H9 (cell line): ENCODE results near the gene PEMT. TPM values are rescaled to one million over a fixed set of nuclear protein-coding genes. Genes with fewer than 3 reads are reported as not detected.

Experiments used
- DNase-seq: peaks from one replicate; pipeline ENCODE4 v3.0.0-alpha.2; 2017
- H2AFZ ChIP-seq: one replicate; pipeline ENCODE4 v1.6.1; 2013; ENCODE audit warnings: mild to moderate bottlenecking, low read length, control low read depth, moderate library complexity
- H2AK5ac ChIP-seq: 2 replicates; pipeline ENCODE4 v1.6.1; 2013; ENCODE audit warnings: low read length, control low read depth, mixed read lengths; ENCODE audit not compliant: insufficient read length
- H2BK120ac ChIP-seq: one replicate; pipeline ENCODE4 v1.6.1; 2013; ENCODE audit warnings: low read depth, mild to moderate bottlenecking, low read length, control low read depth, inconsistent platforms; ENCODE audit not compliant: poor library complexity, severe bottlenecking
- H2BK12ac ChIP-seq: 2 replicates; pipeline ENCODE4 v1.6.1; 2013; ENCODE audit warnings: low read length, control low read depth, mixed read lengths, low read depth; ENCODE audit not compliant: insufficient read length
- H2BK15ac ChIP-seq: 2 replicates; pipeline ENCODE4 v1.6.1; 2013; ENCODE audit warnings: low read depth, low read length, control low read depth
- H2BK20ac ChIP-seq: one replicate; pipeline ENCODE4 v1.6.1; 2013; ENCODE audit warnings: low read depth, mild to moderate bottlenecking, low read length, control low read depth, inconsistent platforms; ENCODE audit not compliant: poor library complexity, severe bottlenecking
- H2BK5ac ChIP-seq: 2 replicates; pipeline ENCODE4 v1.6.1; 2013; ENCODE audit warnings: low read length, control low read depth, mixed read lengths; ENCODE audit not compliant: insufficient read length
- H3K14ac ChIP-seq: 2 replicates; pipeline ENCODE4 v1.6.1; 2013; ENCODE audit warnings: low read length, control low read depth; ENCODE audit not compliant: insufficient read depth
- H3K18ac ChIP-seq: 2 replicates; pipeline ENCODE4 v1.6.1; 2013; ENCODE audit warnings: low read depth, mild to moderate bottlenecking, mixed read lengths, low read length, control low read depth; ENCODE audit not compliant: insufficient read length
- H3K23ac ChIP-seq: 2 replicates; pipeline ENCODE4 v1.6.1; 2013; ENCODE audit warnings: low read length, control low read depth, mixed read lengths, low read depth; ENCODE audit not compliant: insufficient read length
- H3K23me2 ChIP-seq: 2 replicates; pipeline ENCODE4 v1.6.1; 2013; ENCODE audit warnings: low read depth, mild to moderate bottlenecking, mixed read lengths, low read length, control low read depth; ENCODE audit not compliant: insufficient read length, poor library complexity, severe bottlenecking
- H3K27ac ChIP-seq: 2 replicates; pipeline ENCODE4 v1.5.1; 2013; ENCODE audit warnings: low read length, control low read depth, mixed read lengths, low read depth; ENCODE audit not compliant: insufficient read length
- H3K27me3 ChIP-seq: 2 replicates; pipeline ENCODE4 v1.6.1; 2013; ENCODE audit warnings: low read length, control low read depth, inconsistent platforms; ENCODE audit not compliant: insufficient read depth
- H3K4ac ChIP-seq: 2 replicates; pipeline ENCODE4 v1.6.1; 2013; ENCODE audit warnings: low read depth, mild to moderate bottlenecking, control low read depth, inconsistent platforms, low read length, moderate library complexity
- H3K4me1 ChIP-seq: 2 replicates; pipeline ENCODE4 v1.6.1; 2013; ENCODE audit warnings: low read length, control low read depth, inconsistent platforms; ENCODE audit not compliant: insufficient read depth
- H3K4me2 ChIP-seq: 2 replicates; pipeline ENCODE4 v1.6.1; 2013; ENCODE audit warnings: low read length, control low read depth, mixed read lengths; ENCODE audit not compliant: insufficient read length, insufficient read depth
- H3K56ac ChIP-seq: 2 replicates; pipeline ENCODE4 v1.6.1; 2013; ENCODE audit warnings: low read depth, mild to moderate bottlenecking, mixed read lengths, low read length, control low read depth; ENCODE audit not compliant: insufficient read length
- H3K79me1 ChIP-seq: 2 replicates; pipeline ENCODE4 v1.6.1; 2013; ENCODE audit warnings: low read depth, mild to moderate bottlenecking, moderate library complexity, low read length, control low read depth, inconsistent platforms; ENCODE audit not compliant: insufficient read depth, poor library complexity, severe bottlenecking
- H3K79me2 ChIP-seq: 2 replicates; pipeline ENCODE4 v1.6.1; 2013; ENCODE audit warnings: low read length, control low read depth, inconsistent platforms; ENCODE audit not compliant: insufficient read depth
- H3K9ac ChIP-seq: 2 replicates; pipeline ENCODE4 v1.6.1; 2013; ENCODE audit warnings: low read length, control low read depth, mixed read lengths; ENCODE audit not compliant: insufficient read length; ENCODE audit errors: extremely low read depth
- H3K9me3 ChIP-seq: one replicate; pipeline ENCODE4 v1.6.1; 2013; ENCODE audit warnings: low read depth, low read length, inconsistent platforms; ENCODE audit not compliant: control insufficient read depth
- H3T11ph ChIP-seq: one replicate; pipeline ENCODE4 v1.6.1; 2013; ENCODE audit warnings: mild to moderate bottlenecking, low read length, control low read depth, inconsistent platforms
- H4K20me1 ChIP-seq: one replicate; pipeline ENCODE4 v1.6.1; 2013; ENCODE audit not compliant: control insufficient read depth, insufficient read length, insufficient read depth
- H4K5ac ChIP-seq: 2 replicates; pipeline ENCODE4 v1.6.1; 2013; ENCODE audit warnings: low read depth, mild to moderate bottlenecking, mixed read lengths, low read length, control low read depth; ENCODE audit not compliant: insufficient read length
- H4K8ac ChIP-seq: replicated peaks from 2 replicates; pipeline ENCODE4 v1.6.1; 2013; ENCODE audit warnings: low read length, control low read depth, mixed read lengths, low read depth; ENCODE audit not compliant: insufficient read length
- H4K91ac ChIP-seq: 2 replicates; pipeline ENCODE4 v1.6.1; 2013; ENCODE audit warnings: low read depth, mild to moderate bottlenecking, moderate library complexity, mixed read lengths, low read length, control low read depth; ENCODE audit not compliant: insufficient read length
- H3K27ac Mint-ChIP-seq, 3 experiments: 2 replicates in 2 of 3; 3 replicates in 1 of 3; pipeline ENCODE4 v1.8.0; 2020 to 2021; ENCODE audit warnings: mixed read lengths in 3 of 3, mild to moderate bottlenecking in 1 of 3, moderate library complexity in 1 of 3
- H3K27me3 Mint-ChIP-seq: 2 replicates; pipeline ENCODE4 v1.8.0; 2021; ENCODE audit warnings: low read depth, mild to moderate bottlenecking, moderate library complexity, mixed read lengths
- H3K36me3 Mint-ChIP-seq, 3 experiments: 2 replicates in 2 of 3; 3 replicates in 1 of 3; pipeline ENCODE4 v1.8.0; 2020 to 2021; ENCODE audit warnings: low read depth in 3 of 3, mixed read lengths in 3 of 3; ENCODE audit not compliant: insufficient read depth in 1 of 3
- H3K4me1 Mint-ChIP-seq, 2 experiments: 2 replicates each; pipeline ENCODE4 v1.8.0; 2020; ENCODE audit warnings: mixed read lengths in 2 of 2
- H3K4me3 Mint-ChIP-seq, 2 experiments: 2 replicates in 1 of 2; 3 replicates in 1 of 2; pipeline ENCODE4 v1.8.0; 2020 to 2021; ENCODE audit warnings: mild to moderate bottlenecking in 2 of 2, mixed read lengths in 2 of 2, moderate library complexity in 1 of 2
- H3K9me3 Mint-ChIP-seq, 2 experiments: 2 replicates in 1 of 2; 3 replicates in 1 of 2; pipeline ENCODE4 v1.8.0; 2020; ENCODE audit warnings: mild to moderate bottlenecking in 2 of 2, mixed read lengths in 2 of 2, moderate library complexity in 1 of 2
- WGBS: extraction: QIAGEN DNeasy Blood & Tissue Kit; methylation state at CpG from one replicate; pipeline ENCODE4 v1.1.7; 2013; ENCODE audit warnings: missing lambda C conversion rate, low lambda C conversion rate, mixed read lengths; ENCODE audit not compliant: insufficient read length; ENCODE audit errors: extremely low coverage; 5-methylcytosine and 5-hydroxymethylcytosine counted together
- total RNA-seq: library from RNA; stranded (reverse); gene quantifications from 2 replicates; pipeline ENCODE4 v1.2.1, GENCODE V29; 2021
- TF ChIP-seq, protein P1 (sequence below): fragments of 200-600 bp; sonication (generic); conservative IDR thresholded peaks from 3 replicates; pipeline ENCODE4 v1.8.0; 2021; ENCODE audit warnings: antibody characterized with exemption, mild to moderate bottlenecking

PEMT gene
- total RNA-seq, 1 experiment from 2014 or later, result 63.2 TPM

GRCh38 chr17:17480593-17481148 lies 110.8 kb downstream of the PEMT start:
- Histone ChIP-seq H3K79me1 (peaks cover 9% of the 10 kb centered on the region), H2BK120ac (no peak overlapping the region), H2BK15ac (no peak overlapping the region), H3K56ac (no peak overlapping the region), H3K9me3 (no peaks in the 10 kb centered on the region), H2BK20ac (no peak overlapping the region), H3K9ac (no peak overlapping the region), H3K27me3 (no peaks in the 10 kb centered on the region), H3K4ac (no peak overlapping the region), H3K23me2 (peaks cover 4% of the 10 kb centered on the region), H3K27ac (no peak overlapping the region), H4K5ac (no peak overlapping the region), H2BK5ac (no peak overlapping the region), H2AK5ac (no peak overlapping the region), H3K18ac (no peak overlapping the region), H3K4me1 (no peaks in the 10 kb centered on the region), H4K20me1 (no peaks in the 10 kb centered on the region), H4K8ac (no peak overlapping the region), H3K14ac (no peak overlapping the region), H3K23ac (no peak overlapping the region), H4K91ac (no peak overlapping the region), H3K4me2 (no peak overlapping the region), H2BK12ac (no peak overlapping the region), H2AFZ (no peak overlapping the region), H3K79me2 (peaks cover 7% of the 10 kb centered on the region), H3T11ph (no peak overlapping the region)
- peaks cover 13 to 15% of the 10 kb centered on the region in 2 experiments for H3K4me1 Mint-ChIP-seq
- peaks cover 0 to 5% of the 10 kb centered on the region in 2 experiments; a peak in 2 of 5 replicates for H3K9me3 Mint-ChIP-seq
- H3K4me3 Mint-ChIP-seq, result no peak overlapping the region
- peaks cover under 1% of the 10 kb centered on the region for H3K27me3 Mint-ChIP-seq
- TF ChIP-seq, protein P1, sequence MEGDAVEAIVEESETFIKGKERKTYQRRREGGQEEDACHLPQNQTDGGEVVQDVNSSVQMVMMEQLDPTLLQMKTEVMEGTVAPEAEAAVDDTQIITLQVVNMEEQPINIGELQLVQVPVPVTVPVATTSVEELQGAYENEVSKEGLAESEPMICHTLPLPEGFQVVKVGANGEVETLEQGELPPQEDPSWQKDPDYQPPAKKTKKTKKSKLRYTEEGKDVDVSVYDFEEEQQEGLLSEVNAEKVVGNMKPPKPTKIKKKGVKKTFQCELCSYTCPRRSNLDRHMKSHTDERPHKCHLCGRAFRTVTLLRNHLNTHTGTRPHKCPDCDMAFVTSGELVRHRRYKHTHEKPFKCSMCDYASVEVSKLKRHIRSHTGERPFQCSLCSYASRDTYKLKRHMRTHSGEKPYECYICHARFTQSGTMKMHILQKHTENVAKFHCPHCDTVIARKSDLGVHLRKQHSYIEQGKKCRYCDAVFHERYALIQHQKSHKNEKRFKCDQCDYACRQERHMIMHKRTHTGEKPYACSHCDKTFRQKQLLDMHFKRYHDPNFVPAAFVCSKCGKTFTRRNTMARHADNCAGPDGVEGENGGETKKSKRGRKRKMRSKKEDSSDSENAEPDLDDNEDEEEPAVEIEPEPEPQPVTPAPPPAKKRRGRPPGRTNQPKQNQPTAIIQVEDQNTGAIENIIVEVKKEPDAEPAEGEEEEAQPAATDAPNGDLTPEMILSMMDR, result no peak
- peaks cover 6 to 22% (median 16%) of the 10 kb centered on the region in 3 experiments for H3K36me3 Mint-ChIP-seq
- no CpG with 5 or more reads among the region's 6 CpGs for WGBS
- H3K27ac Mint-ChIP-seq, result peak overlapping the region in 1 of 3 experiments; percentile 85; a peak in 3 of 7 replicates
- DNase-seq, result no peak
